HG02678 (cell line): Measurements from ENCODE around the gene SYNE4.
"Not testable (repeated sequence)": the region's sequence is repeated elsewhere in the genome, so short reads cannot be mapped to it uniquely, and the experiment has no call there.

ENCODE experiments used
- ATAC-seq: cut with Tn5 transposase; IDR thresholded peaks from one replicate; pipeline ENCODE4 v1.9.1; 2021; ENCODE audit warnings: mild to moderate bottlenecking, moderate library complexity; ENCODE audit not compliant: unreplicated experiment

SYNE4 gene, protein sequence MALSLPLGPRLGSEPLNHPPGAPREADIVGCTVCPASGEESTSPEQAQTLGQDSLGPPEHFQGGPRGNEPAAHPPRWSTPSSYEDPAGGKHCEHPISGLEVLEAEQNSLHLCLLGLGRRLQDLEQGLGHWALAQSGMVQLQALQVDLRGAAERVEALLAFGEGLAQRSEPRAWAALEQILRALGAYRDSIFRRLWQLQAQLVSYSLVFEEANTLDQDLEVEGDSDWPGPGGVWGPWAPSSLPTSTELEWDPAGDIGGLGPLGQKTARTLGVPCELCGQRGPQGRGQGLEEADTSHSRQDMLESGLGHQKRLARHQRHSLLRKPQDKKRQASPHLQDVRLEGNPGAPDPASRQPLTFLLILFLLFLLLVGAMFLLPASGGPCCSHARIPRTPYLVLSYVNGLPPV

DNA sequence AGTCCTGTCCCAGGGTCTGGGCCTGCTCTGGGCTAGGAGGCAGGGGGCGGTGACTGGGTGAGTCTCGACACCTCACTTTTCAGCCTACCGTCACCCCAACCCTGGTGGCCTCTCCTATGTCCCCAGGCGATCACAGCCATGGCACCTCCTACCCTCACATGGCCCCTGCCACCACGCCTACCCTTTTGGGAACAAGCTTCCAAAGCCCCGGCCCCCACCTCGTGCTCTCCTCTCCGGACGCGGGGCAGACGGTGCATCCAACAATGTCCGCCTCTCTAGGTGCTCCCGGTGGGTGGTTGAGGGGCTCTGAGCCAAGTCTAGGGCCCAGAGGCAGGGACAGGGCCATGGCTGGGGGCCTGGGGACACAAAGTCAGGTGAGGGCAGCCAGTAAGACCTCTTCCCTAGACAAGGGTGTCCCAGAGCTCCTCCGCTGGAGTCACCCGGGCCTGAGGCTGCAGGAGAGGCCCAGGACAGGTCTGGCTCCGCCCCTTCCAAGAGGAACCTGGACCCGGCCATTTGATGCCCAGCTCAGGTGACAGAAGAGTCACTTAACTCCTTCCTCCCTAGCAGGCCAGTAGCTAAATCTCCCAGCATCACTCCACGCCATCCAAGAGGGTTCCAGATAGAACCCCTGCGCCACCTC, at the start of gene SYNE4:
SYNE4 (minus strand) TSS at position 478 of the 643 bp plus-strand sequence; CDS start at position 346, 132 bp downstream.
- ATAC-seq, result no peak

DNA sequence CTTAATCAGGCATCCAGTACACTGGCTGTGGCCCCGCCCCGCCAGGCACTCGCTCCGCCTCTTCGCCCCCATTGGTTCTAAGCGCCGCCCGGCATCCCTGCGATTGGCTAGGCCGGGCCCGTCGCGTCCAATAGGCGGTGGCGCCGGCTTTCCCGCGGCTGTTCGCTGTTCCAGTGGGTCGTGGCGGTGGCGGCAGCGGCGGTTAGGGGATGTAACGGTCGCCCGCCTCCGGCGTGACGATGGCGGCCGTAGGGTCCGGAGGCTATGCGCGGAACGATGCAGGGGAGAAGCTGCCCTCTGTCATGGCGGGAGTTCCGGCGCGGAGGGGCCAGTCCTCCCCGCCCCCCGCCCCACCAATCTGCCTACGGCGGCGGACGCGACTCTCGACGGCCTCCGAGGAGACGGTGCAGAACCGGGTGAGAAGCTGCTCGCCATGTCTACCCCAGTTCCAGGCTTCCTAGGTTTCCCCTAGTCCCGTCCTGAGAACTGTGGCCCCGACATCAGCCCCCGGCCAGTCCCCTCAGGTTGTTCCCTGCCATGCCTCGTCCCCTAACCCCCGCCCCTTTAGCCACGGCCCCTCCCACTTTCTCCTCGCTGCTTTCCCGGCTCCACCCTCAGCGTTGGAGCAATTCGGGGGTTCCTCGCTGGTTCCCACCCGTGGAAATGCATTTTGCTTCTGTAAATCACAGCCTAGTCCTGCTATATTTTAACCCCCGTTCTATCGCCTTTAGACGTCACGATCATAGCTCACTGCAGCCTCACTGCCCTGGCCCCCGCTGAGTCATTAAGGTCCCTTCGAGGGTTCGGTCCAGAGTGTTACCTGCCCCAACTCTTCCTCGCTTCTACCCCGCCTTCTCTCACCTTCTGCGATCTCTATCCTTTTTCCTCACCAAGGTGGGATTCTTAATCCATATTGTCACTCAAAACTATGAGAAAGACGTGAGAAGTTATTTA, 46.4 kb upstream of the SYNE4 start, which contains the start of gene WDR62:
WDR62 (plus strand) TSS at position 165 of the 954 bp plus-strand sequence; CDS start at position 240, 75 bp downstream.
- peak; percentile 76 for ATAC-seq

DNA sequence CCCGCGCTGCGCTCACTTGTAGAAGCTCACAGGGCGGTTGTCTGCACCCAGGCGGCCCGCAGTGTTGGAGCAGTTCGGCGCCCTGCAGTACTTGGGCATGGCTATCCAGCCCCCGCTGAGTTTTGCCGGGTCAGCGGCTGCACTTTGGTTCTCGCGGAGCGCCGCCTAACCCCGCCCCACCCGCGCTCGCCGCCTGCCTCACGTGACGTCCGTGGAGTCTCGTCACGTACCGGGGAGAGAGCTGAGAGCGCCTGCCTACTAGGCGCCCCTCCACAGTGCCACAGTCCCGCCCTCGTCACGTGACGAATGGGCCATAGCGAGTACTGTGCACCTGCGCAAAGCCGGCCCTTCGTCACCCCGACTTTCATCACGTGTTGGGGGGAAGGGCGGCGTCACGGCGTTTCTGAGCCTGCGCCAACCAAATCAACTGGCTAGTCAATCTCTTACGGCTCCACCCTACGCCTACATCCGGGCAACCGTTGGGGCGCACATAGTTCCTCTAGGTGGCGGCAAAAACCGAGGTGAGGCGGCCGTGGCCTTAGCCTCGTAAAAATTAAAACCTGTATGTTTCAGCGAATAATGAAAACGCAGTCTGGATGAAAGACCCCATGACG, 45.6 kb upstream of the SYNE4 start, which contains the start of gene THAP8:
THAP8 (minus strand) TSS at position 167 of the 614 bp plus-strand sequence; CDS start at position 99, 68 bp downstream.
- ATAC-seq, result peak; percentile 79

DNA sequence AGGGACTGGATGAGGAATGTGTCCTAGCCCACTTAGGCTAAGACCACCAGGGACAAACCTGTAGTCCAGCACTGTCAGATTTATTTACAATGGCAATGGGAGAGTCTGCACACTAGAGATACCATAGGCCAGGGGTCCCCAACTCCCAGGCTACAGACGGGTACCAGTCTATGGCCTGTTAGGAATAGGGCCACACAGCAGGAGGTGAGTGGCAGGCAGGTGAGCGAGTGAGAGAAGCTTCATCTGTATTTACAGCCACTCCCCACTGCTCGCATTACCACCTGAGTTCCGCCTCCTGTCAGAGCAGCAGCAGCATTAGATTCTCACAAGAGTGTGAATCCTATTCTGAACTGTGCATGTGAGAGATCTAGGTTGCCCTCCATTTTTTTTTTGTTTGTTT, 43.0 kb upstream of the SYNE4 start:
- ATAC-seq, result no peak

DNA sequence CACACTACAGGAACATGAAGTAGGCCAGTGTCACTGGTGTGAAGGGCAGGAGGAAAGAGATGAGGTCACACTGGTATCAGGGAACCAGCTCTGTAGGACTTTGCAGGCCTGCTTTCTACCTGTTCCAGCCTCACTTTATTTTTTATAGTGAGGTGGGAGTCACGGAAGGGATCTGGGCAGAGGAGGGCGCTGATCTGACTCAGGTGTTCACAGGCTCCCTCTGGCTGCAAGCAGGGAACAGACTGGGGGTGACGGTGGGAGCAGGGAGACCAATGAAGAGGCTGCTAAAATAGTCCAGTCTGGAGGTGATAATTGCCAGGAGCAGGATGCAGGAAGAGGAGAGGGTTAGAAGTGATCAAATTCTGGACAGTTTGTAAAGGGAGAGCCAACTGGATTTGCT, 42.6 kb upstream of the SYNE4 start:
- no peak for ATAC-seq

DNA sequence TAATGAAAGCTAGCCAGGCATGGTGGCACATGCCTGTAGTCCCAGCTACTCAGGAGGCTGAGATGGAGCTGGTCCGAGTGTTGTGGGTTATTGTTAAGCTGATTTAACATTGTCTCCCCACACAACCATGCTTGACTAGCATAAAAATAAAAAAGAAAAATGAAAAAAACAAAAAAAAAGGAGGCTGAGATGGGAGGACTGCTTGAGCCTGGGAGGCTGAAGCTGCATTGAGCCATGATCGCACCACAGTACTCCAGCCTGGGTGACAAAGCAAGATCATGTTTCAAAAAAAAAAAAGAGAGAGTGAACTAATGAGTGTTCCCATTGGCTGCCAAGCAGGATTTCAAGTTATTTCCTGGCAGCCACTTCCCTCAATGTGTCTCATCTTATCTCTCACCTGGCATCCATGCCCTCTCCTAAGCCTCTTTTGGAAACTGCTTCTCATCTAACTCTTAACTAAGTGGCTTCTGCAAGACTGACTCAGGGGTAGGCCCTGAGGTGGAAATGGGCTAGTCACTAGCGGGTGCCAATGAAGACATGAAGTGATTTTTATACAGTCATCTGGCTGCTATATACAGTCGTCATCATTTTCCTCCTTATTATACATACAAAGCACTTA, 40.6 kb upstream of the SYNE4 start:
- no peak for ATAC-seq

DNA sequence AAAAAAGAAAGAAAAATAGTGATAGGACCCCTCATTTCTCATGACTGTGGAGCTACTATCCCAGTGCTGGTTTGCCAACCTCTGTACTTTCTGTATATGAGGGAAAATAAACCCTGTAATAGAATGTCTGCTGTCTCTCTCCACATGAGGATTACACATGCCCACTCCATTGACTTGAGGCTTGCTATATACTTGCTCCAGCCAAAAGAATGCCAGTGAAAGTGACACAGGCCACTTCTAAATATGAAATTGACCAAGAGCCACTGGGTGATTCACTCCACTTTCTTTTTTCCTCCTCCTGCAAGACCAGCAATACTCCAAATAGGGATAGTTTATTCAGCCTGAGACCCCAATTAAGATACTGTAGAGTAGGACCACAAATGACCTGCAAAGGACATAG, 39.2 kb upstream of the SYNE4 start:
- no peak for ATAC-seq

DNA sequence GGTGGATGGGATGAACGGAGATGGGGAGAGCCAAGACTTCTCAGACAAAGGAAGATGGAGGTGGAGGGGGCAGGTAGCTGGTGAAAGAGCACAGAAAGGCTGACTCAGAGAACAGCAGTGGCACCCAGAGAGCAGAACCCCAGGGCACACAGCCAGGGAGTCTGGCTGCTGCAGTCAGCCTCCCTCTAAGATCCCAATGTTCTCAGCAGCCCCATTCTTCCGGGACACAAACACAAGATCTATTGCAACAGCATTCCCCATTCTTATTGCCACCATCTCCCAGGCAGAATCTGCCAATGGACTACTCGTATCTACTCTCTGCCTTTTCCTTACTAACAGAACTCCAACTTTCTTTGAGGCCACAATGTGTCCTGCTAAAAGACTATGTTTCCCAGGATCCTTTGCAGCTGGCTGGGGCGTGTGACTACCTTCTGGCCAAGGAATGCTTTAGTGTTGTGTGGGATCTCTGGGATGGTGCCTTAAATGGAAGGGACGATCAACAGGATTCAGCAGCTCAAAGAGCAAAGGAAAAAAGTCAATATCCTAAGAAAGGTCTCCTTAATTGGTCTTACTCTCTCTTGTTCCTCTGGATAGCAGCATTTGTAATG, 37.9 kb upstream of the SYNE4 start:
- ATAC-seq, result no peak

DNA sequence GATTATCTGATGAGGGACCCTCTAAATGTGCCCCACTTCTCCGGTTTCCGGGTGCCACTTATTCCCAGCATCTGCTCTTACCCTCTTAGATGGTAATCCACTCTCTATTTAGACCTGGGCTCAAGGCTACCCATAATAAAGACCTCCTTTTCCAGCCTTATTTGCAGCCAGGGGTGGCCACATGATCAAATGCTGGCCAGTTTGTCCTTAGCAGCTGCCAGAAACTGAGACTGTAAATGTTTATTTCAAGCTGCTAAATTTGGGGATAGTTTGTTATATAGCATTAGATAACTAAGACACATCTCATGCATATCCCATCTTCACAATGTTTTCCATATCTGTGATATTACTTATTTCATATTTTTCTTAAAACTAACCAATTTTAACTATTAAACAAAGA, 35.3 kb upstream of the SYNE4 start:
- no peak for ATAC-seq

DNA sequence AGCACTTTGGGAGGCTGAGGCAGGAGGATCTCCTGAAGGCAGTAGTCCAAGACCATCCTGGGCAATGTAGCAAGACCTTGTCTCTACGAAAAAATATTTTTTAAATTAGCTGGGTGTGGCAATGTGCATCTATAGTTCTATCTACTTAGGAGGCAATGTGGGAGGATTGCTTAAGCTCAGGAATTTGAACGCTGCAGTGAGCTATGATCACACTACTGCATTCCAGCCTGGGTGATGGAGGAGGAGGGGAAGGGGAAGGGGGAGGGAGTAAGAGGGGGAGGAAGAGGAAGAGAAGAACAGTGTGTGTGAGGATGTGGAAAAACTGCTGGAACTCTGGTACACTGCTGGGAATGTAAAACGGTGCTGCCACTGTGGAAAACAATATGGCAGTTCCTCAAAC, 33.2 kb upstream of the SYNE4 start:
- ATAC-seq, result no peak

DNA sequence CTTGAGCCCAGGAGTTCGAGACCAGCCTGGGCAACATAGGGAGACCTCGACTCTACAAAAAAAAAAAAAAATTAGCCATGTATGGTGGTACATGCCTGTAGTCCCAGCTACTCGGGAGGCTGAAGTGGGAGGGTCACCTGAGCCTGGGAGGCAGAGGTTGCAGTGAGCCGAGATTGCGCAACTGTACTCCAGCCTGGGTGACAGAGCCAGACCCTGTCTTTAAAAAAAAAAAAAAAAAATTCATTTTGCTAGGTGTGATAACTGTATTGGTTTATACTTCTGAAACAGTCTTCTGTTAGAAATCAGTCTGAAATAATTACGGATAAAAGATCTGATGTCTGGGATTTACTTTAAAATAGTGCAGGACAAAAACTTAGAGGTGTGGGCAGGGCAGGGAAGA, 32.5 kb upstream of the SYNE4 start:
- not testable (repeated sequence) for ATAC-seq

DNA sequence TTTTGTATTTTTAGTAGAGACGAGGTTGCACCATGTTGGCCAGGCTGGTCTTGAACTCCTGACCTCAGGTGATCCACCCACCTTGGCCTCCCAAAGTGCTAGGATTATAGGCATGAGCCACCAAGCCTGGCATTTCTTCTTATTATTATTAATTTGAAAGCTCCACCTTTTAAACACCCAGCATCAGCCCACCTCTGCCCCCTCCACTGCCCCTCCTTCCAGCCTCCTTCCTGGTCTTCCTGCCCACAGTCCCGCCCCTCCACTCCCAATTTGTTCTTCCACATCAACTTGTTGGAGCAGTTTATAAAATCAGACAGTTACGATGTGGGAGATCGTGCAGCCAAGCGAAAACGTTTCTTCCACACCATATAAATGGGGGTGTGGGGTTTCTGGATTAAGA, 31.9 kb upstream of the SYNE4 start:
- ATAC-seq, result no peak

DNA sequence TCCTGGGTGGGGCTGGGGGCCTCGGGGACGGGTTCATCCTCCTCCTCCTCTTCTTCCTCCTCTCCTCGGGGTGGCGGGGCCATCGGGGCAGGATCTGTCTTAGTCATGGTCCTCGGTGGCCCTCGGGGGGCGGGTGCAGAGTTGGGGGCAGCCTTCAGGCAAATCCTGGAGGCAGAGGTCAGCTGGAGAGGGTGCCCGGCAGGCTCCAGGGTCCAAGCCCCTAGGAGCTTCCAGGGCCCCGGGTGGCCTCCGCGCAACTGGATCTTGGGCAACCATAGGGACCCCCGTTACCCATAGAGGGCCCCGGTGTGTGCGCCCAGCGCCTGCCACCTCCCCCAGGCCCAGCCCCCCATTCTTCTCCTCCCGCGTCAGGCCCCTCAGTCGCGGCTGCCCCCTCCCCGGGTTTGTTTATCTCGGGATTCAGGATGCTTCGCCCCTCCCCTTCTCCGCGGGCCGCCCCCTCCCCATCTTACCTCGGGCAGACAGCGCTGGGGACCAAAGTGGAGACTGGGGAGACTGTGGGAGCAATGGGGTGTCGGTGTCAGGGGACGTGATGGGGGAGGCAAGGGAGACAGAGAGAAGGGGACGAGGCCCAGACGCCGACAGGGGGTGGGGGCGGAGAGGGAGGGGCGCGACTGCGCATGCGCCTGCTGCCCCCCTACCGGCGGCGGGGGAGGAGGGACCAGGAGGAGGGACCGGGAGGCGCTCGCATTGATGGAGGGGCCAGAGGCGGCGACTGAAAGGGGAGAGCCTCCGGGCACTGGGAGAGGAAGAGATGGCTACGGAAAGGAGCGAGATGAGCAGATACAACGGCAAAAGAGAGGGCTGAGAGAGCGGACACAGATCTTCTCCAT, 23.9 kb upstream of the SYNE4 start, which contains the start of gene CLIP3:
CLIP3 (minus strand) TSS at position 623 of the 854 bp plus-strand sequence; CDS start at position 107, 516 bp downstream.
- no peak for ATAC-seq

DNA sequence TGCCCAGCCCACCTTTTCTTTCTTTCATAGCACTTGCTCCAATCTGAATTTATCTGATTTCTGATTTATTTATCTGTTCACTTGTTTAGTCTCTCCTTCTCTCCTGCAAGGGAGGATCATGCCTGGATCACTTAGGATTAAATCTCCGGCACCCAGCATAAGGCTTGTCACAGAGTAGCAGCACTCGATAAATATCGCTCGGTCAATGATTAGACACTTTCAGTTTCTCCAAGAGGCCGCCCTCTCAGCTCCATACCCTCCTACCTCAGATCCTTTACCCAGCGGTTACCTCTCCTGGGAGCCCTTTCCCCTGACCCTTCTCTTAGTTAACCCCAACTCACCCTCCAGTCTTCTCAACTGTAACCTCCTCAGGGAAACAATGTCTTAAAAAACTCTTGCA, 22.7 kb upstream of the SYNE4 start:
- ATAC-seq, result no peak

DNA sequence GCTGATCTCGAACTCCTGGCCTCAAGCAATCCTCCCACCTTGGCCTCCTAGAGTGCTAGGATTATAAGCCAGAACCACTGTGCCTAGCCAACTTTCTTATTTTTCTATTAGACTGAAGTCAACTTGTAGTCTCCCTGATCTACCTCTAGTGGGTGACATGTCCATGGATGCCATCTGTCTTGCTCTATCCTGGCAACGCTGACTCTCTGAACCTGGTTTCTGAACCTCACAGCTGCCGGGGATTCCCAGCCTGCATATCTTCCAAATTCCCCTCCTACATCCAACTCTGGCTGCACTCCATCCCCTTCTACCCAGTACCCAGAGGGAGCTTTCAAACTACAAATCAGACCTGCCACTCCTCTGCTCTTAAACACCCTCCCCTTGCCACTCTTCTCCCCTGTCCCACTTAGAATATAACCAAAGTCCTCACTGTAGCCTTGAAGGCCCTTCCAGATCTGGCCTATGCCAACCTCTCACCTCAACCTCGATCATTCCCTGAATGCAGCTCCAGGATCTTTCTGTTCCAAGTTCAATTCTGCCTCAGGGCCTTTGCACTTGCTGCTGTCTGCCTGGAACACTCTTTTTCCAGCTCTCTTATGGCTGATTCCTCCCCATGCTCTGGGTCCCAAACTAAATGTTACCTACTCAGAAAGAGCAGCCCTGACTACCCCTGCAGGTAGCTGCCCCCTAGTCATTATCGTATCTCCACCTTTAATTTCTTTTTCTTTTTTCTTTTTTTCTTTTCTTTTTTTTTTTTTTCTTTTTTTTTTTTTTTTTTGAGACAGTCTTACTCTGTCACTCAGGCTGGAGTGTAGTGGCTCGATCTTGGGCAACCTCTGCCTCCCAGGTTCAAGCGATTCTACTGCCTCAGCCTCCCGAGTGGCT, 21.9 kb upstream of the SYNE4 start:
- ATAC-seq, result no peak

DNA sequence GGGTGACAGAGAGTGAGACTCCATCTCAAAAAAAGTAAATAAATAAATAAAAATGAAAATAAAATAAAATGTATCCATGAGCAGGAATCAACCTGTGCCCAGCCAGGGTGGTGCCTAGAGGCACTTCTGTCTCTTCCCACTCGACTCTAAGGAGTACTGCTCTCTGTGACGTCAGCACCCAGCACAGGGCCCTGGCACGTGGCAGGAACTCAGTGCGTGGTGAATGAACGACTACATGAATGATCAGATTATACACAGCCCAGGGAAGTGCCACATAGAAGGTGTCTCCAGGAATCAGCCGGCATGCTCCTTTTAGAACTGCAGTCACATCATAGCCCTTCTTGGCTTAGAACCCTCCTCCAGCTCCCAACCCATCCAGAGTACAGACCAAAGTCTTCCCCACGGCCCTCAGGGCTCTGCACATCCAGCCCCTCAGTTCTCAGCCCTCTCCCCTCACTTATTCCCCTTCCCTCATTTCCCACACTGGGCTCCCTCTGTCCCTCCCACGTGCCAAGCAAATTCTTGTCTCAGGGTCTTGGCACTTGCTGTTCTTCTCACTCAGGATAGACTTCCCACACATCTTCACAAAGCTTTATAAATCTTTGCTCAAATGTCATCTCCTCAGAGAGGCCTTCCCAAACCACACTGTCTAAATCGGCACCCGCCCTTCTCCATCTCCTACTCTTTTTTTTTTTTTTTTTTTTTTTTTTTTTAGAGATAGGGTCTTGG, 19.9 kb upstream of the SYNE4 start:
- ATAC-seq, result no peak

DNA sequence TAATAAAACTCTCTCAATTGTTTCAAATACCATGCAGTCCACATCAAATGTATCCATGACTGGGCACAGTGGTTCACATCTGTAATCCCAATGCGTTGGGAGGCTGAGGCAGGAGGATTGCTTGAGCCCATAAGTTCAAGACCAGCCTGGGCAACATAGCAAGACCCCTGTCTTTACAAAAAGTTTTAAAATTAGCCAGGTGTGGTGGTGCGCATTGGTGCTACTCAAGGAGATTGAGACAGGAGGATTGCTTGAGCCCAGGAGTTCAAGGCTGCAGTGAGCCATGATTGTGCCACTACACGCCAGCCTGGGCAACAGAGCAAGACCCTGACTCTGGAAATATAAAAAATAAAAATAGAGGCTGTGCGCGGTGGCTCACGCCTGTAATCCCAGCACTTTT, 19.1 kb upstream of the SYNE4 start:
- ATAC-seq, result no peak
